Fibroblast of lung (primary cell): Measurements from ENCODE around the gene WIPF1.

Source experiments
- CTCF ChIP-seq, 2 donors: IDR thresholded peaks in 1 of 2; conservative IDR thresholded peaks in 1 of 2; 1 replicate in 1 of 2; 2 replicates in 1 of 2; pipeline ENCODE4 v1.5.1; 2011 to 2012; ENCODE audit warnings: low read length in 2 of 2, control low read depth in 1 of 2, inconsistent platforms in 1 of 2, low read depth in 1 of 2, mild to moderate bottlenecking in 1 of 2
- EZH2 ChIP-seq: IDR thresholded peaks from 2 replicates; pipeline ENCODE4 v1.5.1; 2012; ENCODE audit warnings: low read length, control low read depth, mild to moderate bottlenecking; ENCODE audit errors: missing control alignments

GRCh38 chr2:174621323-174621722 lies 23.7 kb upstream of the WIPF1 start:
- no peak for TF ChIP-seq CTCF (conservative IDR thresholded peaks at IDR 0.05 in 1 of 2, IDR thresholded peaks at IDR 0.05 in 1 of 2; ENCODE audit: low read depth in 1 of 2, low read length in 2 of 2)
- no peak for TF ChIP-seq EZH2
